ENCODE measurements around the gene ALDH1L1. TPM values are rescaled to one million over a fixed set of nuclear protein-coding genes. Genes with fewer than 3 reads are reported as not detected.

ALDH1L1 gene
- total and polyA plus RNA-seq, 2 experiments from 2014 or later, result 1.0 to 1.3 TPM

GRCh38 chr3:126152901-126153694, 27.3 kb downstream of the ALDH1L1 start (continued):
- no peak for TF ChIP-seq ZNF462 (CRISPR knock-in tag; IDR thresholded peaks at IDR 0.05)
- TF ChIP-seq CTCF (conservative IDR thresholded peaks at IDR 0.05; ENCODE audit: low read depth in 2 of 2), result no peak
- TF ChIP-seq JUNB (IDR thresholded peaks at IDR 0.05; ENCODE audit: unreplicated experiment), result no peak
- no peak for TF ChIP-seq POLR2AphosphoS5 (IDR thresholded peaks at IDR 0.05; ENCODE audit: low read depth)
- no peak for TF ChIP-seq ZNF331 (CRISPR knock-in tag; IDR thresholded peaks at IDR 0.05; ENCODE audit: low read depth)
- TF ChIP-seq ZNF114 (CRISPR knock-in tag; IDR thresholded peaks at IDR 0.05), result no peak
- no peak for TF ChIP-seq CREB1 (CRISPR knock-in tag; IDR thresholded peaks at IDR 0.05; ENCODE audit: low read depth)
- TF ChIP-seq NANOG (IDR thresholded peaks at IDR 0.05; ENCODE audit: borderline replicate concordance), result no peak
